Kidney (tissue), 14 donors: Measurements from ENCODE around the gene NXN. TPM values are rescaled to one million over a fixed set of nuclear protein-coding genes. Genes with fewer than 3 reads are reported as not detected.
A peak's percentile ranks its signal among the peaks of the same experiment; 100 is the strongest.

ENCODE experiments used
- DNase-seq, 5 donors: peaks; one replicate each; pipeline ENCODE4 v3.0.0-alpha.2; 2013 to 2020
- FAIRE-seq: peaks from 2 replicates; lab custom pipeline; 2012; peaks lifted over from hg19 to GRCh38; lab: Jason Lieb, UNC
- H3K27ac ChIP-seq, 2 donors: one replicate each; pipeline ENCODE4 v1.7.0; 2013; ENCODE audit warnings: low read depth in 2 of 2, low read length in 2 of 2, inconsistent platforms in 1 of 2
- H3K27me3 ChIP-seq: one replicate; pipeline ENCODE4 v1.7.1; 2013; ENCODE audit warnings: low read length, inconsistent platforms; ENCODE audit not compliant: control insufficient read depth, insufficient read depth
- H3K36me3 ChIP-seq, 3 donors: one replicate each; pipeline versions ENCODE4 v1.7.0 to v1.7.1; 2013; ENCODE audit warnings: low read length in 3 of 3, control low read depth in 1 of 3, inconsistent platforms in 1 of 3; ENCODE audit not compliant: insufficient read depth in 3 of 3, control insufficient read depth in 2 of 3
- H3K4me1 ChIP-seq, 3 donors: one replicate each; pipeline versions ENCODE4 v1.7.0 to v1.7.1; 2013; ENCODE audit warnings: low read length in 3 of 3, inconsistent platforms in 1 of 3, low read depth in 1 of 3; ENCODE audit not compliant: control insufficient read depth in 2 of 3, insufficient read depth in 2 of 3
- H3K4me3 ChIP-seq, 3 donors: one replicate each; pipeline versions ENCODE4 v1.7.0 to v1.8.1; 2013; ENCODE audit warnings: low read length in 3 of 3, control low read depth in 1 of 3, inconsistent platforms in 1 of 3
- H3K9ac ChIP-seq, 3 donors: one replicate each; pipeline versions ENCODE4 v1.7.0 to v1.7.1; 2013; ENCODE audit warnings: low read length in 3 of 3, control low read depth in 1 of 3, inconsistent platforms in 1 of 3
- H3K9me3 ChIP-seq, 3 donors: one replicate each; pipeline versions ENCODE4 v1.7.0 to v1.7.1; 2013; ENCODE audit warnings: low read length in 3 of 3, control low read depth in 1 of 3, inconsistent platforms in 1 of 3; ENCODE audit not compliant: control insufficient read depth in 2 of 3, insufficient read depth in 1 of 3
- intact Hi-C: fragments of 100-400 bp; cut with DNase I; formaldehyde crosslinking; loops from one replicate; pipeline ENCODE4 v1.11.1; 2022
- polyA plus RNA-seq: library from polyadenylated mRNA; stranded (reverse); fragments of 350-450 nt; fragmentation: Illumina TruSeq; extraction: RNeasy Lipid Tissue Mini Kit (QIAGEN cat#74804); gene quantifications from one replicate; pipeline ENCODE4 v1.2.3, GENCODE V29; 2014; ENCODE audit warnings: low read depth, low replicate concordance; ENCODE audit not compliant: insufficient read depth
- total RNA-seq: library from RNA; stranded (reverse); fragmentation: NEBNext Ultra II Directional; extraction: Animal tissue kit (Norgen Biotek cat#: 25700); gene quantifications from one replicate; pipeline ENCODE4 v1.2.1, GENCODE V29; 2021
- TF ChIP-seq, protein P1 (sequence below): IDR thresholded peaks from 3 replicates; pipeline ENCODE4 v1.5.1; 2012; ENCODE audit warnings: mild to moderate bottlenecking, moderate library complexity, borderline replicate concordance; ENCODE audit not compliant: insufficient read depth; ENCODE audit errors: extremely low read depth
- donor health status: control.
- donor health status: control.
- donor health status: control.
- donor health status: control.
- donor health status: control.
- donor health status: DM: yes; HTN: yes; CAD: no.
- donor health status: Normal renal cell carcinoma (clear cell type).

NXN gene
- total and polyA plus RNA-seq, 2 donors from 2014 or later = 10.2 to 26.8 TPM

GRCh38 chr17:896454-896853 is 83.1 kb downstream of the NXN start:
- H3K4me1 ChIP-seq = peaks cover 0 to 2% (median 0%) of the 10 kb centered on the region in 3 donors
- no peaks in the 10 kb centered on the region for H3K27me3 ChIP-seq
- FAIRE-seq = no peak
- no peak overlapping the region for H3K4me3 ChIP-seq
- H3K9ac ChIP-seq = no peak overlapping the region
- peak in 1 of 5 donors; percentile 12 for DNase-seq
- TF ChIP-seq, protein P1, sequence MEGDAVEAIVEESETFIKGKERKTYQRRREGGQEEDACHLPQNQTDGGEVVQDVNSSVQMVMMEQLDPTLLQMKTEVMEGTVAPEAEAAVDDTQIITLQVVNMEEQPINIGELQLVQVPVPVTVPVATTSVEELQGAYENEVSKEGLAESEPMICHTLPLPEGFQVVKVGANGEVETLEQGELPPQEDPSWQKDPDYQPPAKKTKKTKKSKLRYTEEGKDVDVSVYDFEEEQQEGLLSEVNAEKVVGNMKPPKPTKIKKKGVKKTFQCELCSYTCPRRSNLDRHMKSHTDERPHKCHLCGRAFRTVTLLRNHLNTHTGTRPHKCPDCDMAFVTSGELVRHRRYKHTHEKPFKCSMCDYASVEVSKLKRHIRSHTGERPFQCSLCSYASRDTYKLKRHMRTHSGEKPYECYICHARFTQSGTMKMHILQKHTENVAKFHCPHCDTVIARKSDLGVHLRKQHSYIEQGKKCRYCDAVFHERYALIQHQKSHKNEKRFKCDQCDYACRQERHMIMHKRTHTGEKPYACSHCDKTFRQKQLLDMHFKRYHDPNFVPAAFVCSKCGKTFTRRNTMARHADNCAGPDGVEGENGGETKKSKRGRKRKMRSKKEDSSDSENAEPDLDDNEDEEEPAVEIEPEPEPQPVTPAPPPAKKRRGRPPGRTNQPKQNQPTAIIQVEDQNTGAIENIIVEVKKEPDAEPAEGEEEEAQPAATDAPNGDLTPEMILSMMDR = no peak
- H3K36me3 ChIP-seq = no peaks in the 10 kb centered on the region
- intact Hi-C loops = no loop called here
- H3K9me3 ChIP-seq = no peaks in the 10 kb centered on the region
- no peak overlapping the region for H3K27ac ChIP-seq

DNA sequence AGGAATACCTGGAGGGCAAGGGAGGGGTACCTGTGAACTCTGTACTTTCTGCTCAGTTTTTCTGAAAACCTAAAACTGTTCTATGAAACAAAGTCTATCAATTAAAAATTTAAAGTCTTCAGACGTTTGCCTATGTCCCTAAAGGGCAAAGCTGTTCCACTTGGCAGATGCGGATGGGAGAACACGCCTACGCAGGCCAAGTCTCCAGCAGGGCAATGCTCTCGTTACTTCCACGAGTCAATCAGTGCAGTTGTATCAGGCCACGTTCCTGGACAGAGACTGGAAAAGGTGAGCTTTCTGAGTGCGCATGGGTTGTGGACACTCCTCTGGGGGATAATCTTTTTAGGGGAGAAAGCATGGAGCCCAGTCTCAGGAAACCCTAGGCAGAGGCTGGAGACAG is 86.6 kb downstream of the NXN start:
- FAIRE-seq = no peak

DNA sequence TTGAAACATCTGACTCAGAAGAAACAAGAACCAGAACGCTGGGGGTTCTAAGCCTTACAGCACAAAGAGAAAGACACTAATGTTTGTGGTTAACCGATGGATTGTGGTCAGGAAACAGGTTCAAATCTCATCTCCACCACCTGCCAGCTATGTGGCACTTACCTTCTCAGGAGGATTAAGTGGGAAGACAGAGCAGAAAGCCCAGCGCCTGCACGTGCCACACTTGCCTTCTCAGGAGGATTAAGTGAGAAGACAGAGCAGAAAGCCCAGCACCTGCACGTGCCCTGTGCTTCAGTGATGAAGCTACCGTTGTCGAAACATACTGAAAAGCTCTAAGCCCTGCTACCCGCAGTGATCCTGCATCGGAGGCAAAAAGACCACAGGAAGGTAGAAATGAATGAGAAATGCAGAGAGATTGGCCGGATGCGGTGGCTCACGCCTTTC is 90.6 kb downstream of the NXN start:
- DNase-seq (no peak), FAIRE-seq (no peak)
- TF ChIP-seq, protein P1 = no peak
- Histone ChIP-seq H3K27ac (no peak overlapping the region), H3K4me1 (no peaks in the 10 kb centered on the region), H3K9me3 (no peaks in the 10 kb centered on the region), H3K9ac (no peak overlapping the region), H3K27me3 (no peaks in the 10 kb centered on the region), H3K4me3 (no peak overlapping the region), H3K36me3 (no peaks in the 10 kb centered on the region)
- intact Hi-C loops = no loop called here

More for the DNA sequence above, 86.6 kb downstream of the NXN start:
- no peak overlapping the region for H3K4me3 ChIP-seq
- intact Hi-C loops = no loop called here
- H3K27me3 ChIP-seq = no peaks in the 10 kb centered on the region
- no peaks in the 10 kb centered on the region for H3K9me3 ChIP-seq
- no peaks in the 10 kb centered on the region for H3K36me3 ChIP-seq
- TF ChIP-seq, protein P1 = no peak
- no peak overlapping the region for H3K27ac ChIP-seq
- peaks cover 0 to 2% (median 0%) of the 10 kb centered on the region in 3 donors for H3K4me1 ChIP-seq
- H3K9ac ChIP-seq = no peak overlapping the region
- DNase-seq = no peak

- H3K4me1 ChIP-seq = peaks cover 0 to 2% (median 0%) of the 10 kb centered on the region in 3 donors
- no peaks in the 10 kb centered on the region for H3K9me3 ChIP-seq
- intact Hi-C loops = no loop called here
- FAIRE-seq (no peak), DNase-seq (peak in 2 of 5 donors; percentile 36 to 49)
- H3K4me3 ChIP-seq = no peak overlapping the region
- H3K36me3 ChIP-seq = no peaks in the 10 kb centered on the region
- H3K27ac ChIP-seq = no peak overlapping the region
- no peak overlapping the region for H3K9ac ChIP-seq
- TF ChIP-seq, protein P1 = no peak
- no peaks in the 10 kb centered on the region for H3K27me3 ChIP-seq
These were observed 91.9 kb downstream of the NXN start for GRCh38 chr17:887551-888209.
